GM23338 (cell line): ENCODE results near the gene PPP1R13L. TPM values are rescaled to one million over a fixed set of nuclear protein-coding genes. Genes with fewer than 3 reads are reported as not detected.

Experiments used
- ATAC-seq: fragments of 200-7000 bp; cut with Tn5 transposase; 3 replicates; pipeline ENCODE4 v1.9.1; 2020
- DNase-seq: peaks from one replicate; pipeline ENCODE4 v3.0.0-alpha.2; 2015; ENCODE audit warnings: low spot score
- H2AFZ ChIP-seq: fragments of 200-600 bp; sonication (generic); 2 replicates; pipeline ENCODE4 v1.8.0; 2016; ENCODE audit warnings: antibody characterized with exemption, mild to moderate bottlenecking, moderate library complexity
- H3F3A ChIP-seq: fragments of 200-600 bp; sonication (generic); replicated peaks from 2 replicates; pipeline ENCODE4 v1.8.0; 2017; ENCODE audit warnings: antibody characterized with exemption, mixed run types, low read depth
- H3K27ac ChIP-seq: fragments of 200-600 bp; sonication (generic); 2 replicates; pipeline ENCODE4 v1.6.1; 2016; ENCODE audit warnings: low read depth
- H3K27me3 ChIP-seq: fragments of 200-600 bp; sonication (generic); 2 replicates; pipeline ENCODE4 v1.8.0; 2016; ENCODE audit warnings: mild to moderate bottlenecking, mixed run types, moderate library complexity; ENCODE audit not compliant: insufficient read depth
- H3K36me3 ChIP-seq: fragments of 200-600 bp; sonication (generic); 2 replicates; pipeline ENCODE4 v1.8.0; 2016; ENCODE audit warnings: mild to moderate bottlenecking; ENCODE audit not compliant: insufficient read depth
- H3K4me1 ChIP-seq: fragments of 200-600 bp; sonication (generic); 2 replicates; pipeline ENCODE4 v1.8.0; 2016; ENCODE audit warnings: mild to moderate bottlenecking, moderate library complexity; ENCODE audit not compliant: insufficient read depth
- H3K4me2 ChIP-seq: fragments of 200-600 bp; sonication (generic); 2 replicates; pipeline ENCODE4 v1.7.1; 2017; ENCODE audit warnings: mixed run types
- H3K4me3 ChIP-seq: fragments of 200-600 bp; sonication (generic); 2 replicates; pipeline ENCODE4 v1.6.1; 2016; ENCODE audit warnings: mixed run types
- H3K79me2 ChIP-seq: fragments of 200-600 bp; sonication (generic); replicated peaks from 2 replicates; pipeline ENCODE4 v1.8.0; 2017; ENCODE audit warnings: mild to moderate bottlenecking; ENCODE audit not compliant: insufficient read depth
- H3K9me2 ChIP-seq: fragments of 200-600 bp; sonication (generic); 2 replicates; pipeline ENCODE4 v1.8.0; 2017; ENCODE audit not compliant: insufficient read depth
- H4K20me1 ChIP-seq: fragments of 200-600 bp; sonication (generic); replicated peaks from 2 replicates; pipeline ENCODE4 v1.8.0; 2017; ENCODE audit warnings: mild to moderate bottlenecking; ENCODE audit not compliant: insufficient read depth
- H3K27ac Mint-ChIP-seq: 2 replicates; pipeline ENCODE4 v1.8.0; 2020; ENCODE audit warnings: inconsistent platforms, mild to moderate bottlenecking, moderate library complexity, mixed read lengths
- H3K27me3 Mint-ChIP-seq: 3 replicates; pipeline ENCODE4 v1.8.0; 2022; ENCODE audit warnings: low read depth, mild to moderate bottlenecking, moderate library complexity, mixed read lengths, inconsistent platforms; ENCODE audit not compliant: insufficient read depth, poor library complexity
- H3K36me3 Mint-ChIP-seq: 3 replicates; pipeline ENCODE4 v1.8.0; 2021; ENCODE audit warnings: low read depth, mild to moderate bottlenecking, inconsistent platforms, moderate library complexity, mixed read lengths
- H3K4me1 Mint-ChIP-seq: 3 replicates; pipeline ENCODE4 v1.8.0; 2020; ENCODE audit warnings: mild to moderate bottlenecking, inconsistent platforms, mixed read lengths
- H3K4me3 Mint-ChIP-seq: 3 replicates; pipeline ENCODE4 v1.8.0; 2021; ENCODE audit warnings: moderate library complexity, mild to moderate bottlenecking, inconsistent platforms, mixed read lengths
- H3K9me3 Mint-ChIP-seq: 3 replicates; pipeline ENCODE4 v1.8.0; 2020; ENCODE audit warnings: moderate library complexity, mild to moderate bottlenecking, inconsistent platforms, mixed read lengths
- EZH2 ChIP-seq: fragments of 200-600 bp; sonication (generic); IDR thresholded peaks from one replicate; pipeline ENCODE4 v1.8.0; 2017; ENCODE audit warnings: antibody characterized with exemption, mild to moderate bottlenecking, low read depth; ENCODE audit not compliant: unreplicated experiment
- EZH2phosphoT487 ChIP-seq: fragments of 200-600 bp; sonication (generic); IDR thresholded peaks from one replicate; pipeline ENCODE4 v1.8.1; 2018; ENCODE audit warnings: antibody characterized with exemption; ENCODE audit not compliant: unreplicated experiment
- JUNB ChIP-seq: IDR thresholded peaks from one replicate; pipeline ENCODE4 v1.6.1; 2016; ENCODE audit warnings: antibody characterized with exemption; ENCODE audit not compliant: unreplicated experiment
- STAT1 ChIP-seq: IDR thresholded peaks from one replicate; pipeline ENCODE4 v1.6.1; 2016; ENCODE audit warnings: antibody characterized with exemption; ENCODE audit not compliant: unreplicated experiment
- ZNF331 ChIP-seq: fragments of 250-450 bp; sonication (Bioruptor Pico); IDR thresholded peaks from 2 replicates; pipeline ENCODE4 v1.5.0; 2020; ENCODE audit warnings: low read depth, mild to moderate bottlenecking, moderate library complexity
- polyA plus RNA-seq: library from polyadenylated mRNA; unstranded; fragments of >200 nt; fragmentation: Nextera tagmentation; extraction: Ambion mirVana; gene quantifications from 2 replicates; pipeline ENCODE4 v1.2.1, GENCODE V29; 2016
- total RNA-seq: library from RNA; depleted of rRNA; stranded (reverse); fragments of >200 nt; shearing (Covaris generic); gene quantifications from 2 replicates; pipeline ENCODE4 v1.2.3, GENCODE V29; 2014
- TF ChIP-seq, protein P1 (sequence below), 2 experiments: fragments of 200-600 bp in 1 of 2; sonication (generic) in 1 of 2; conservative IDR thresholded peaks; 2 replicates each; pipeline versions ENCODE4 v1.5.1 to v1.6.1; 2016 to 2017; ENCODE audit warnings: antibody characterized with exemption in 2 of 2, low read depth in 2 of 2, mild to moderate bottlenecking in 2 of 2, moderate library complexity in 1 of 2
- TF ChIP-seq, protein P2 (sequence below): IDR thresholded peaks from one replicate; pipeline ENCODE4 v1.6.1; 2018; ENCODE audit warnings: antibody characterized with exemption; ENCODE audit not compliant: unreplicated experiment
- TF ChIP-seq, protein P3 (sequence below): IDR thresholded peaks from 2 replicates; pipeline ENCODE4 v1.6.1; 2016; ENCODE audit warnings: antibody characterized with exemption

The PPP1R13L gene
- total and polyA plus RNA-seq, 2 experiments from 2014 or later, result 9.6 to 15.5 TPM

DNA sequence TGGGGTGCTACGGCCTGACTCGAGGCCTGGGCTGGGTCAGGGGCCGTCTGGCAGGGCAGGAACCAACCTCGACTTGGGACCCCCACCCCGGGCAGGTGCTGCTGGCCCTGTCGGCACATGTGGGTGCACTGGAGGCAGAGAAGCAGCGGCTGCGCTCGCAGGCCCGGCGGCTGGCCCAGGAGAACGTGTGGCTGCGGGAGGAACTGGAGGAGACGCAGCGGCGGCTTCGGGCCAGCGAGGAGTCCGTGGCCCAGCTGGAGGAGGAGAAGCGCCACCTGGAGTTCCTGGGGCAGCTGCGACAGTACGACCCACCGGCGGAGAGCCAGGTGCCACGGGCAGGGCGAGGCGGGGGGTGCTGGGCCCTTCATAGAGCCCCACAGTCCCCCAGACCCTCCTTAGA lies 58.4 kb downstream of the PPP1R13L start:
- Histone ChIP-seq H3K4me3 (no peak overlapping the region), H3K27me3 (peaks cover 12% of the 10 kb centered on the region), H3K4me2 (no peak overlapping the region), H3K9me2 (no peaks in the 10 kb centered on the region), H3K4me1 (no peaks in the 10 kb centered on the region), H3K36me3 (no peaks in the 10 kb centered on the region), H3K79me2 (no peaks in the 10 kb centered on the region), H4K20me1 (no peaks in the 10 kb centered on the region; the same call in 1 of the 2 replicates), H3F3A (0 out of 2 replicates have a peak, but pooled peaks cover 2% of the 10 kb centered on the region), H2AFZ (no peak overlapping the region), H3K27ac (no peak overlapping the region)
- Mint-ChIP-seq H3K9me3 (no peaks in the 10 kb centered on the region), H3K27ac (no peak overlapping the region), H3K4me3 (no peak overlapping the region), H3K27me3 (peaks cover 12% of the 10 kb centered on the region), H3K4me1 (no peaks in the 10 kb centered on the region; the same call in 2 of the 3 replicates), H3K36me3 (peaks cover 15% of the 10 kb centered on the region)
- ATAC-seq (peak; percentile 78), DNase-seq (peak; percentile 80)
- no peak for TF ChIP-seq ZNF331 (CRISPR knock-in tag)
- TF ChIP-seq STAT1, result no peak
- TF ChIP-seq, protein P1, sequence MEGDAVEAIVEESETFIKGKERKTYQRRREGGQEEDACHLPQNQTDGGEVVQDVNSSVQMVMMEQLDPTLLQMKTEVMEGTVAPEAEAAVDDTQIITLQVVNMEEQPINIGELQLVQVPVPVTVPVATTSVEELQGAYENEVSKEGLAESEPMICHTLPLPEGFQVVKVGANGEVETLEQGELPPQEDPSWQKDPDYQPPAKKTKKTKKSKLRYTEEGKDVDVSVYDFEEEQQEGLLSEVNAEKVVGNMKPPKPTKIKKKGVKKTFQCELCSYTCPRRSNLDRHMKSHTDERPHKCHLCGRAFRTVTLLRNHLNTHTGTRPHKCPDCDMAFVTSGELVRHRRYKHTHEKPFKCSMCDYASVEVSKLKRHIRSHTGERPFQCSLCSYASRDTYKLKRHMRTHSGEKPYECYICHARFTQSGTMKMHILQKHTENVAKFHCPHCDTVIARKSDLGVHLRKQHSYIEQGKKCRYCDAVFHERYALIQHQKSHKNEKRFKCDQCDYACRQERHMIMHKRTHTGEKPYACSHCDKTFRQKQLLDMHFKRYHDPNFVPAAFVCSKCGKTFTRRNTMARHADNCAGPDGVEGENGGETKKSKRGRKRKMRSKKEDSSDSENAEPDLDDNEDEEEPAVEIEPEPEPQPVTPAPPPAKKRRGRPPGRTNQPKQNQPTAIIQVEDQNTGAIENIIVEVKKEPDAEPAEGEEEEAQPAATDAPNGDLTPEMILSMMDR (conservative IDR thresholded peaks at IDR 0.05; ENCODE audit: low read depth in 2 of 2), result peak in 1 of 2 experiments; percentile 64; a peak in 3 of 4 replicates
- TF ChIP-seq, protein P2, sequence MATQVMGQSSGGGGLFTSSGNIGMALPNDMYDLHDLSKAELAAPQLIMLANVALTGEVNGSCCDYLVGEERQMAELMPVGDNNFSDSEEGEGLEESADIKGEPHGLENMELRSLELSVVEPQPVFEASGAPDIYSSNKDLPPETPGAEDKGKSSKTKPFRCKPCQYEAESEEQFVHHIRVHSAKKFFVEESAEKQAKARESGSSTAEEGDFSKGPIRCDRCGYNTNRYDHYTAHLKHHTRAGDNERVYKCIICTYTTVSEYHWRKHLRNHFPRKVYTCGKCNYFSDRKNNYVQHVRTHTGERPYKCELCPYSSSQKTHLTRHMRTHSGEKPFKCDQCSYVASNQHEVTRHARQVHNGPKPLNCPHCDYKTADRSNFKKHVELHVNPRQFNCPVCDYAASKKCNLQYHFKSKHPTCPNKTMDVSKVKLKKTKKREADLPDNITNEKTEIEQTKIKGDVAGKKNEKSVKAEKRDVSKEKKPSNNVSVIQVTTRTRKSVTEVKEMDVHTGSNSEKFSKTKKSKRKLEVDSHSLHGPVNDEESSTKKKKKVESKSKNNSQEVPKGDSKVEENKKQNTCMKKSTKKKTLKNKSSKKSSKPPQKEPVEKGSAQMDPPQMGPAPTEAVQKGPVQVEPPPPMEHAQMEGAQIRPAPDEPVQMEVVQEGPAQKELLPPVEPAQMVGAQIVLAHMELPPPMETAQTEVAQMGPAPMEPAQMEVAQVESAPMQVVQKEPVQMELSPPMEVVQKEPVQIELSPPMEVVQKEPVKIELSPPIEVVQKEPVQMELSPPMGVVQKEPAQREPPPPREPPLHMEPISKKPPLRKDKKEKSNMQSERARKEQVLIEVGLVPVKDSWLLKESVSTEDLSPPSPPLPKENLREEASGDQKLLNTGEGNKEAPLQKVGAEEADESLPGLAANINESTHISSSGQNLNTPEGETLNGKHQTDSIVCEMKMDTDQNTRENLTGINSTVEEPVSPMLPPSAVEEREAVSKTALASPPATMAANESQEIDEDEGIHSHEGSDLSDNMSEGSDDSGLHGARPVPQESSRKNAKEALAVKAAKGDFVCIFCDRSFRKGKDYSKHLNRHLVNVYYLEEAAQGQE, result no peak
- TF ChIP-seq, protein P3, sequence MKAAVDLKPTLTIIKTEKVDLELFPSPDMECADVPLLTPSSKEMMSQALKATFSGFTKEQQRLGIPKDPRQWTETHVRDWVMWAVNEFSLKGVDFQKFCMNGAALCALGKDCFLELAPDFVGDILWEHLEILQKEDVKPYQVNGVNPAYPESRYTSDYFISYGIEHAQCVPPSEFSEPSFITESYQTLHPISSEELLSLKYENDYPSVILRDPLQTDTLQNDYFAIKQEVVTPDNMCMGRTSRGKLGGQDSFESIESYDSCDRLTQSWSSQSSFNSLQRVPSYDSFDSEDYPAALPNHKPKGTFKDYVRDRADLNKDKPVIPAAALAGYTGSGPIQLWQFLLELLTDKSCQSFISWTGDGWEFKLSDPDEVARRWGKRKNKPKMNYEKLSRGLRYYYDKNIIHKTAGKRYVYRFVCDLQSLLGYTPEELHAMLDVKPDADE, result no peak
- no peak for TF ChIP-seq EZH2

DNA sequence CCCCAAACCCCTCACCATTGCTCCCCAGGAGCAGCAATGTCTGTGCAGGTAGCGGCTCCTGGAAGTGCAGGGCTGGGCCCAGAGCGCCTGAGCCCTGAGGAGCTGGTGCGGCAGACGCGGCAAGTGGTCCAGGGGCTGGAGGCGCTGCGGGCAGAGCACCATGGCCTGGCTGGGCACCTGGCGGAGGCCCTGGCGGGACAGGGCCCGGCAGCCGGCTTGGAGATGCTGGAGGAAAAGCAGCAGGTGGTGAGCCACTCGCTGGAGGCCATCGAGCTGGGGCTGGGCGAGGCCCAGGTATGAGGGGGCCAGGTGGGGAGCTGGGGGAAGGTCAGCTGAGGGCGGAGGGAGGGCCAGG lies 59.4 kb downstream of the PPP1R13L start:
- ATAC-seq (no peak), DNase-seq (no peak)
- Histone ChIP-seq H3K27me3 (peaks cover 19% of the 10 kb centered on the region), H3K79me2 (no peaks in the 10 kb centered on the region), H3K4me1 (no peaks in the 10 kb centered on the region), H3K9me2 (no peaks in the 10 kb centered on the region), H4K20me1 (no peaks in the 10 kb centered on the region), H3K4me3 (no peak overlapping the region), H3K36me3 (no peaks in the 10 kb centered on the region), H3K4me2 (no peak overlapping the region), H3F3A (0 out of 2 replicates have a peak, but pooled peaks cover 2% of the 10 kb centered on the region), H2AFZ (no peak overlapping the region), H3K27ac (no peak overlapping the region)
- Mint-ChIP-seq H3K4me3 (no peak overlapping the region), H3K27me3 (peaks cover 12% of the 10 kb centered on the region), H3K9me3 (no peaks in the 10 kb centered on the region), H3K27ac (no peak overlapping the region), H3K4me1 (no peaks in the 10 kb centered on the region; the same call in 2 of the 3 replicates), H3K36me3 (peaks cover 10% of the 10 kb centered on the region)
- TF ChIP-seq JUNB, result no peak
- TF ChIP-seq, protein P3, result no peak
- TF ChIP-seq EZH2phosphoT487, result no peak
- TF ChIP-seq STAT1, result no peak
- TF ChIP-seq, protein P1 (conservative IDR thresholded peaks at IDR 0.05; ENCODE audit: low read depth in 2 of 2), result no peak
